ENCODE measurements around the gene NEUROD4. TPM values are rescaled to one million over a fixed set of nuclear protein-coding genes. Genes with fewer than 3 reads are reported as not detected.

NEUROD4 gene
- polyA plus RNA-seq, 1 donor (not counting 4 experiments of a cell fraction or from before 2014, with no cell fraction given), result not detected

DNA sequence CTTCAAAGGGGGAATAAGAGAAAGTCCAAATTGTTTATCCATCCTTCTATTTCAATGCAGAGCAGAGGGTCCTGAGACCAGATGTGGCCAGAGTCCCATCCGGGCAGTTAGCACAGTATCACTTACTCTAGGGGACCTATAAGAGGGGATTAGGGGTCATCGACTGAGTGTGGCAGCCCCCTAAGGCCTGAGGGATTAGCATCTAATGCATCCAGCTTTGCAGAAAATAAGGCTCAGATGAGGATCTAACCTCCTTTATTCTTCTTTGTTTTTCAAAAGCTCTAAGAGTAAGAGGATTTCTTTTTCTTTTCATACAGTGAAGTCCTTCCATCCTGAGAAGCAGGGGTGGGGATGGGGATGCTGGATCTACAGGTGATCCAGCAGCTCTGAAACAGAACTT, 43.5 kb downstream of the NEUROD4 start:
- H3K4me2 ChIP-seq (ENCODE audit: control insufficient read depth, extremely low read depth, insufficient read depth, low read depth, low read length), result no peak overlapping the region
- no peak overlapping the region for H3K4me3 ChIP-seq (ENCODE audit: control insufficient read depth in 2 of 3, extremely low read depth in 1 of 3, insufficient read depth in 2 of 3, low read depth in 1 of 3, low read length in 3 of 3)
- FAIRE-seq (no peak), DNase-seq (ENCODE audit: low read depth, low spot score) (no peak)
- H3K9ac ChIP-seq (ENCODE audit: control insufficient read depth, extremely low read depth, insufficient read depth, low read length), result no peak overlapping the region
- H3K27ac ChIP-seq (ENCODE audit: control insufficient read depth, insufficient read depth, low read length), result no peak overlapping the region
- H3K27me3 ChIP-seq (ENCODE audit: control insufficient read depth, extremely low read depth, insufficient read depth, low read length), result no peaks in the 10 kb centered on the region
- H3K9me1 ChIP-seq (ENCODE audit: control insufficient read depth, extremely low read depth, insufficient read depth, low read length), result no peaks in the 10 kb centered on the region
- dilution Hi-C loops (cut with MboI; ENCODE audit: extremely low pct_ligation_motif_present, low sequenced_read_pairs), result no loop called here
- H3K79me2 ChIP-seq (ENCODE audit: control insufficient read depth, insufficient read depth, low read length), result no peaks in the 10 kb centered on the region
- H4K20me1 ChIP-seq (ENCODE audit: control insufficient read depth, extremely low read depth, insufficient read depth, low read length), result no peaks in the 10 kb centered on the region
- H3K4me1 ChIP-seq (ENCODE audit: control insufficient read depth, extremely low read depth, insufficient read depth, low read length), result peaks cover 4% of the 10 kb centered on the region
- H2AFZ ChIP-seq (ENCODE audit: control insufficient read depth, low read length), result no peak overlapping the region
- no peaks in the 10 kb centered on the region for H3K9me3 ChIP-seq (ENCODE audit: control insufficient read depth, low read depth, low read length)
- TF ChIP-seq, protein P1, sequence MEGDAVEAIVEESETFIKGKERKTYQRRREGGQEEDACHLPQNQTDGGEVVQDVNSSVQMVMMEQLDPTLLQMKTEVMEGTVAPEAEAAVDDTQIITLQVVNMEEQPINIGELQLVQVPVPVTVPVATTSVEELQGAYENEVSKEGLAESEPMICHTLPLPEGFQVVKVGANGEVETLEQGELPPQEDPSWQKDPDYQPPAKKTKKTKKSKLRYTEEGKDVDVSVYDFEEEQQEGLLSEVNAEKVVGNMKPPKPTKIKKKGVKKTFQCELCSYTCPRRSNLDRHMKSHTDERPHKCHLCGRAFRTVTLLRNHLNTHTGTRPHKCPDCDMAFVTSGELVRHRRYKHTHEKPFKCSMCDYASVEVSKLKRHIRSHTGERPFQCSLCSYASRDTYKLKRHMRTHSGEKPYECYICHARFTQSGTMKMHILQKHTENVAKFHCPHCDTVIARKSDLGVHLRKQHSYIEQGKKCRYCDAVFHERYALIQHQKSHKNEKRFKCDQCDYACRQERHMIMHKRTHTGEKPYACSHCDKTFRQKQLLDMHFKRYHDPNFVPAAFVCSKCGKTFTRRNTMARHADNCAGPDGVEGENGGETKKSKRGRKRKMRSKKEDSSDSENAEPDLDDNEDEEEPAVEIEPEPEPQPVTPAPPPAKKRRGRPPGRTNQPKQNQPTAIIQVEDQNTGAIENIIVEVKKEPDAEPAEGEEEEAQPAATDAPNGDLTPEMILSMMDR (optimal IDR thresholded peaks at IDR 0.05 in 1 of 3, IDR thresholded peaks at IDR 0.05 in 1 of 3, conservative IDR thresholded peaks at IDR 0.05 in 1 of 3; ENCODE audit: extremely low read depth in 1 of 3, insufficient read depth in 2 of 3, low read length in 3 of 3), result no peak
- TF ChIP-seq EZH2 (IDR thresholded peaks at IDR 0.05; ENCODE audit: low read length), result no peak
- H3K36me3 ChIP-seq (ENCODE audit: control insufficient read depth in 2 of 2, extremely low read depth in 1 of 2, insufficient read depth in 2 of 2, low read length in 2 of 2), result no peaks in the 10 kb centered on the region

- Histone ChIP-seq H2AFZ (ENCODE audit: control insufficient read depth, low read length) (no peak overlapping the region), H3K36me3 (ENCODE audit: control insufficient read depth in 2 of 2, extremely low read depth in 1 of 2, insufficient read depth in 2 of 2, low read length in 2 of 2) (no peaks in the 10 kb centered on the region), H3K79me2 (ENCODE audit: control insufficient read depth, insufficient read depth, low read length) (no peaks in the 10 kb centered on the region), H3K9ac (ENCODE audit: control insufficient read depth, extremely low read depth, insufficient read depth, low read length) (no peak overlapping the region), H3K27me3 (ENCODE audit: control insufficient read depth, extremely low read depth, insufficient read depth, low read length) (no peaks in the 10 kb centered on the region), H3K9me1 (ENCODE audit: control insufficient read depth, extremely low read depth, insufficient read depth, low read length) (no peaks in the 10 kb centered on the region), H3K4me3 (ENCODE audit: control insufficient read depth in 2 of 3, extremely low read depth in 1 of 3, insufficient read depth in 2 of 3, low read depth in 1 of 3, low read length in 3 of 3) (no peak overlapping the region), H3K9me3 (ENCODE audit: control insufficient read depth, low read depth, low read length) (no peaks in the 10 kb centered on the region), H3K27ac (ENCODE audit: control insufficient read depth, insufficient read depth, low read length) (no peak overlapping the region), H3K4me1 (ENCODE audit: control insufficient read depth, extremely low read depth, insufficient read depth, low read length) (peaks cover 2% of the 10 kb centered on the region), H4K20me1 (ENCODE audit: control insufficient read depth, extremely low read depth, insufficient read depth, low read length) (no peaks in the 10 kb centered on the region), H3K4me2 (ENCODE audit: control insufficient read depth, extremely low read depth, insufficient read depth, low read depth, low read length) (no peak overlapping the region)
- dilution Hi-C loops (cut with MboI; ENCODE audit: extremely low pct_ligation_motif_present, low sequenced_read_pairs), result no loop called here
- DNase-seq (ENCODE audit: low read depth, low spot score) (no peak), FAIRE-seq (no peak)
- no peak for TF ChIP-seq EZH2 (IDR thresholded peaks at IDR 0.05; ENCODE audit: low read length)
- TF ChIP-seq, protein P1 (optimal IDR thresholded peaks at IDR 0.05 in 1 of 3, IDR thresholded peaks at IDR 0.05 in 1 of 3, conservative IDR thresholded peaks at IDR 0.05 in 1 of 3; ENCODE audit: extremely low read depth in 1 of 3, insufficient read depth in 2 of 3, low read length in 3 of 3), result no peak
These were observed 45.8 kb downstream of the NEUROD4 start for GRCh38 chr12:55065535-55065934.
